Effector CD8-positive, alpha-beta T cell (primary cell): ENCODE data around the gene SQOR.

Source experiments
- DNase-seq: peaks from one replicate; lab custom pipeline; 2025; lab: John Stamatoyannopoulos, UW

The SQOR gene

DNA sequence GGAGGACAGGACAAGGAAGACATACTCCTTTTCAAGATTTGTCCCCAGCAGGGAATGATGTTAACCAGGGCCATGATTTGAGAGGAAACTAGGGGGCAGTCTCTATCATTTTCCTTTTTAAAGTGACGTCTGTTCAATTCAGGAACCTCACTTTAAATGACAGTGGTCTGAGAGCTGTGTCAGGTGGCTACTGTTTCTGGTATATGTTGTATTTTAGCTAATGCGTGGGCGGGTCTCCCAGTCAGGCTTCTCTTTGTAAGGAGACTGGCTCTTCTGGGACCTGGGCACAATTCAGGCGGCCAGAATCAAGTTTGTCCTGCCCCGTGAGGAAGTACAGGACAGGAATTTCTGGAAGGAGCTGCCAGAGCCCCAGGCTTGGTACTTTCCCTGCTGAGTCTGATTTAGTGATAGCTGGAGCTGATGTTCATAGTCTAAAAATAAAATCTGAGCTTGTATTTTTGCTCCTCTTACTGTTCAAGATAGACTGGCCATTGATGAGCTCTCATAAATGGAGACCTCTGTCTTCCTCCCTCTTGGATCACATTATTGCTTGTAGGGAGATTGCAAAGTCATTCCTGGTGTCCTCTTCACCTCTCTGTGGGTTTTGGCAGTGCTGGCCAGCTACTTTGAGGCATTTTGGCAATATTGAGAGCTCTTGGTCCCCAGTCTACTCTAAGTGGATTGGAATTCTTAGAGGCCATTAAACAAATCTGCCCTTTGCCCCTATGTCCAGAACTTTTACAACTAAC is 25.6 kb downstream of the SQOR start:
- no peak for DNase-seq

DNA sequence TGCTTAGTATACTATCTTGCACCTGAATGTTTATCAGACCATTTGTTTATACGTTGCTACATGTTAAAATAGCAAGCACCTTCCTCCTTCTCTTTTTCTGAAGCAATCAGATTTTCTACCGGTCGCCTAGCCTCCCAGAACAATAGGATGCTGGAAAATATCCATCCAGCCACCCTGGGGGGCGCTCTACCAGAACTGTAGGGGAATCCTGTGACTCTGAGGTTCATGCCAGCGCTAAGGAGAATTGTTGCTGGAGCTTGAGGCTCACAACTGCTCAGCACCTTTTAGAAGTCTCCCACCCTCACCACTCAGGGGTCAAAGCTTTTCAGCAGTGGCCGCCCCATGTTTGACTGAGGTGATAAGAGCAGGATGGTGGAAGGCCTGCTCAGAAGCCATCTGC is 27.5 kb downstream of the SQOR start:
- DNase-seq: no peak

DNA sequence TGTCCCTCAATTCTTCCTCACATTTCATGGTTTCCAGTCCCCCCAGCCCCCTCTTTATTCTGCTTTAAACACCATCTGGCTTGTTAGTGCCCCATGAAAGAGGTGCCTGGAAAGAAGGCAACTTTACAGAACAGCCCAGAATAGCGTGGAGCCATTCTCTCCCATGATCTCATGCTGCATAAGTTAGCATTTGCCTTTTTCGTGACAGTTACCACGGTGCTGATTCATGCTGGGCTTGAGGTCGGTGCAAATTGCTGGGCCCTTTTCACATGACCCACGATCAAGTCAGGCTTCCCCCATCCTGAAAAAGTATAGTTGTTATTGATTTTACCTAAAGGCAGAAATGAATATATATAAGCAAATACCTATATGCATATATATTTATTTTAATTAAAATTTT is 29.6 kb downstream of the SQOR start:
- no peak for DNase-seq

DNA sequence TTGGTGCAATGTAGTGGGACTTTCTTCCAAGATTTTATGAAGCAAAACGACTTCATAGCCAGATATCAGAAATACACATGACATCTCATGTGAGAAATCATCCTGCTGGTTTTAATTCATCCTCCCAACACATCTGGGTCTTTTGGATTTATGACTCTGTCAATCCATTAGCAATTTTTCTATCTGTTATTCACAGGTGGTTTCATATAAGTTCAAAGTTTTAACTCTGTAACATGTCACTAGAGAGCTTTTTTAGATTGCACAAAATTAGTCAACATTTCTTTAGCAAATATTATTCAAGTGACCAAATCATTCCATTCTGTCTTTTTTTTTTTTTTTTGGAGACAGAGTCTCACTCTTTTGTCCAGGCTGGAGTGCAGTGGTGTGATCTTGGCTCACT is 30.4 kb downstream of the SQOR start:
- no peak for DNase-seq

DNA sequence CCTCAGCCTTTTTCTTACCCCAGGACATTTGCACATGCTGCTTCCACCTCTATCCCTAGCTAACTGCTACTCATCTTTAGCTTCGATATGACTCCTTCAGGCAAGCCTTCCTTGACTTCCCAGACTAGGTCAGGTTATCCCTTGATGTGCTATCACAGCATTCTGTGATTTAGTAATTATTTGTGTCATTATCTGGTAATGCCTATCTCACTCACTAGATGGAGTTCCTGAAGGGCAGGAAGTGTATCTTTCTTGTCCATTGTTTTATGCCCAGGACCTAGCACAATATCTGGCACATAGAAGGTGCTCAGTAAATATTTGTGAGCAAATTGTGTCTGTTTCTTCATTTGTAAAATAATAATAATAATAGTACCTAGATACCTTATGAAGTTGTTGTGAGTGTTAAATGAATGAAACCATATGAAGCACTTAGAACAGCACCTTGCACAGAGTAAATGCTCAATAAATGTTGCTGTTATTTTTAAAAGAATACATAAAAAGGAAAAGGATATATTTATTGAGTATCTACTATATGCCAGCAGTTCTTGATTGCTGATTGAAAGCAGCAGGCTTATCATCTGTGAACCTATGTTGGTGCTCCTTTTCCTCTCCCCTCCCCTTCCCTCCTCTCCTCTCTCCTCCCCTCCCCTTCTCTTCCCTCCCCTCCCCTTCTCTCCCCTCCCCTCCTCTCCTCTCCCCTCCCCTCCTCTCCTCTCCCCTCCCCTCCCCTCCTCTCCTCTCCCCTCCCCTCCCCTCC is 31.5 kb downstream of the SQOR start:
- DNase-seq: no peak

DNA sequence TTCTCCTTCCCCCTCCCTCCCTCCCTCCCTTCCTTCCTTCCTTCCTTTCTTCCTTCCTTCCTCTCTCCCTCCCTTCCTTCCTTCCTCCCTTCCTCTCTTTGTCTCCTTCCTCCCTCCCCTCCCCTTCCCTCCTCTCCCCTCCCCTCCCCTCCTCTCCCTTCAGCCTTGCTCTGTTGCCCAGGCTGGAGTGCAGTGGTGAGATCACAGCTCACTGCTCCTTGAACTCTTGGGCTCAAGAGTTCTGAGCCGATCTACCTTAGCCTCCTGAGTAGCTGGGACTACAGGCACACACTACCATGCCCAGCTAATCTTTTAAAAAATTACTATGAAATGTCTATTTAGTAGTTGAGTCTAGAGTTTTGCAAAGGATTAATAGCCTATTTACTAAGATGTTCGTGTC is 32.2 kb downstream of the SQOR start:
- no peak for DNase-seq

DNA sequence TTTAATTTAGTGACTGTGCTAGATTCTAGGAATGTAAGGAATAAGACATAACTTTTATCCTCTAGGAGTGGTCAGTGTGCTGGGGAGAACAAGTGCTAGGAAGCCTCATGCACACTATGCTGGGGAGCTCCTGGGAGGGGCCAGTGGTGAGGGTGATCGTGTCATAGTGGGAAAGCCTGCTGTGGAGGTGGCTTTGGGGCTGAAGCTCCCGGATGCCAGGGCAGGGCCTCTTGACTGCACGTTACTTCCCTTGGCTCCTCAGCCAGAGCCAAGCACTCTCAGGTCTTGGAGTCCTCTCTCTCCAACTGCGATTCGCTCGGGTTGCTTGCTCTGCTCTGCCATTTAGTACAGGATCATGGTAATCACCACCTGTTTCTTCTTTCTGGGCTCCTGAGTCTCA is 33.6 kb downstream of the SQOR start:
- no peak for DNase-seq

DNA sequence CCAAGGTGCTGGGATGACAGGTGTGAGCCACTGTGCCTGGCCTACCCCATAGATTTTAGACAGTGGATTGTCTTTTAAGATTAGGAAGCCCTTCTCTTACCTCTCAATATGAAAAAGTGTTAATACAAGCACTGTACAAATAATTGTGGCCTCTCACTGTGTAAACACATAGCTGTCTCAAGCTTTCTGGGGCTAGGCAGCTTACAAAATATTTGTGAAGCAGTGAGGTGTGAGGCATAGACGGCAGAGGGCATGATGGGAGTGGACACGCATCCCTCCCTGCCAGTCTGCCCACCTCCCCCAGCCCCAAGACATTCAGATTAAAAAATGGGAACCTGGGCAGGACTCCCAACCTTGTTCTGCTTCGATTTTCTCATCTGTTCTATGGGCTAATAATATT is 34.6 kb downstream of the SQOR start:
- no peak for DNase-seq

DNA sequence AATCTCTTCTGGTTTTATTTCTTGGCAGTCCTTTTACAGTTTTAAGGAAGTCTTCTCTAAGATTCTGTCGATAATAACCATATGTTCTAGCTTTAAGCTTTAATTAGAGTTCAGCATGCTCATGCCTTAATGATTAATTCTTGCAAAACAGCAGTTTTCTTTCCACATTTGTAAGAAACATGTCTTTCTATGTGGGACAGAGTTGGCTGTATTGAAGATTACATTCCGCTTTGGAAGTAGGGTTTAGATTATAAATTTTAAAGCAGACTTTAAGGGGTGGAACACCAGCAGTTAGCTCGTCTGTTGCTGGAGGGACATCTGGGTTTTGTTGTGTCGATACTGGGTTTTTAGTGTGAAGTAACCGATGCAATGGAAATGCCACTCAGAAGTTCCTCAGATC is 35.3 kb downstream of the SQOR start:
- DNase-seq: no peak

DNA sequence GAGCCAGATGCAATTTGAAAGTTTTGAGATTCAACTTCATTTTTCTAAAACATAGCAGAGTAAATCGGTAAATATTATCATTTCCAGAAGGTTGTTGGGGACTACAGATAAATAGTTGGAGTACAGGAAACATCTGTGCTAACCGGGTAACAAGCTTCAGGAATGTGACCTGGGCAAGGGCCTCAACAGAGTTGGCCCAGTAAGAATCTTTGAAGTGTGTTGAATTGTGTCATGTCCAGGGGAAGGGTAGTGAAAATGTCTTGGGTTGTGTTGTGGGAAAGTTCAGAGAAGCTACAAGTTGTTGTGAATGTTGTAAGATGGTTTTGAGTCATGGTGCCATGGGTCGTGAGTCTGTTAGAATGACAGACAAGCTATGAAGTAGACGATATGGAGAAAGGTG is 35.7 kb downstream of the SQOR start:
- DNase-seq: no peak

DNA sequence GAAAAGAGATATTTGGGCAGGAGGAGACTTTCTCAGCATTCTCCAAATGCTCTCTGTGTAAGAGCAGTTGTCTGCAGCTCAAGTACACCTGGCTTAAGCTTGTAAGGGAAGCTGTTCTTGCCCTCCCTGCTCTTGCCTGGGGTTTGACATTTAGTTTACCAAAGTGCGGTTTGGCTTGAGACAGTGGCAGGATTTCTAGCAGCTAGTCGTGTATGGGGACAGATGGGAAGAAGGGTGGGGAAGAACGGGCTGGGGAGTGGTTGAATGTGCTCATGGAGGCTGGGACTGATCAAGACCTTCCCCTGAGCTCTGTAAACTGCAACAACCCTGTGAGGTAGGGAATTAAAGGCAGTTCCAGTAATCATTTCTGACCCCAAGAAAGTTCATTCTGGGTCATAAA is 39.8 kb downstream of the SQOR start:
- no peak for DNase-seq

DNA sequence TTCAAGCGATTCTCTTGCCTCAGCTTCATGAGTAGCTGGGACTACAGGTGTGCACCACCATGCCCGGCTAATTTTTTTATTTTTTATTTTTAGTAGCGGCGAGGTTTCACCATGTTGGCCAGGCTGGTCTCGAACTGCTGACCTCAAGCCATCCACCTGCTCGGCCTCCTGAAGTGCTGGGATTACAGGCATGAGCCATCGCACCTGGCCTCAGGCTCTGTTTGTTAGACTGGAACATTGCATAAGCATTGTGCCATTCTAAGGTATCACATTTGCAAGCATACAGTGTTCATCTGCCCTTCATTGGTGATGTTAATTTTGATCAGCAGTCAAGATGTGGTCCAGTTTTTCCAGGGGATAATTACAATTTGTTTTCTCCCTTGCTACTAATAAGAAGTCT is 43.0 kb downstream of the SQOR start:
- DNase-seq: no peak

DNA sequence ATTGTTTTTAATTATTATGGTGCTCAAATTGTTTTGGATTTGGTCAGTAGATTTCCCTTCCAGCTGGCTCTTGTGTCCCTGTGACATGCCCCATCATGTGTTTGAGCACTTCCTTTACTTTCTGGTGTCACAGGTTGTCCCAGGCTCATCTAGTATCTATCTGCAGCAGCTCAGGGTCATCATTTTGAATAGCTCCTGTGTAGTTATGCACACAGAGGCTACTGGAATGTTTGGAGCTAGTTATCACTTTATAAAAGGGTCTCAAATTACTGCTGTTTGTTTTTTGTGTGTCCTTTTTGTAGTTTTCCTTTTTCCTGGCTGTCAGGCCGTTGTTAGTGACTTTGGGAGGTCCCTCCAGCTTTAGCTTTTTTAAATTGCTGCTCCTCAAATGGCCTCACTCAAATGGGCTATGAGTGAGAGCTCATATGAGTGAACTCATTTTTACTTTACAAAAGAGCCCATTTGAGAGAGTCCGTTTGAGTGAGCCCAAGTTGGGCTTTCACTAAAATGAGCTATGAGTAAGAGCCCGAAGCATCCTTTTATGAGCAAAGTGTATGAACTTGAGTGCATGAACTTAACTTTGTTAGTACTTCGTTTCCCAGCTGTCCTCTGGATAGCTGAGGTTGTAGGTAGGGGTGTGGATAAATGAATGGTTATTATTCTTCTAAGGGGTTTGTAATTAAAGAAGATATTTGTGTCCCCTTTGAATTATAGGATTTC is 43.8 kb downstream of the SQOR start:
- DNase-seq: no peak

DNA sequence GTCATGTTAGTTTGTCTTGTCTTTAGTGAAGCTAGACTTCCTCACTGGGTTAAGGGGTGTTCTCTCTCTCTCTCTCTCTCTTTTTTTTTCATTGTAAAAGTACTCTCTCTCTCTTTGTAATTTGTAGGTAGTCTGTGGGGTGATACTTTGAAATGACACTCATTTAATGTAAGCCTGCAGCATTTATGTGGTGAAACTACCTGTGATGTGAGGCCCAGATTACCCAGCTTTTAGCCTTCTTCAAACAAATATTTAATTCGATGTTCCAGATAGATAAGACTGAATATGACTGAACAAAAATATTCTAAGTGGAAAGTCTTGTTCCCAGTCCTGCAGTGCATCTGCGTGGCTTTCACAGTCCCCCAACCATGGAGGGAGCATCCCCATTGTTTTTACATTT is 49.7 kb downstream of the SQOR start:
- DNase-seq: no peak

DNA sequence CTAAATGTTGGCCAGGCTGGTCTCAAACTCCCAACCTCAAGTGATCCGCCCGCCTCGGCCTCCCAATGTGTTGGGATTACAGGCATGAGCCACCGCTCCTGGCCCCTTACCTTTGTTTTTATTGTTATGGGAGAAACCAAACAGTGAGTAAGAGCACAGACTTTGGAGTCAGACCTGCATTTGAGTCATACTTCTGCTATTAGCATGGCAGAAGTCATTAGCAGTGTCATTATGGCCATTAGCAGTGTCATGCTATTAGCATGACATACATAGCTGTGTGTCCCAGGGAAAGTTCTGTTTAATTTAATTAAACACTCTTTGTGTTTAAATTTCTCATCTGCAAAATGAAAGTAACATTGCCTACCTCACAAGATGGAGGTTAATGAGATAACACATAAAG is 54.8 kb downstream of the SQOR start:
- no peak for DNase-seq

DNA sequence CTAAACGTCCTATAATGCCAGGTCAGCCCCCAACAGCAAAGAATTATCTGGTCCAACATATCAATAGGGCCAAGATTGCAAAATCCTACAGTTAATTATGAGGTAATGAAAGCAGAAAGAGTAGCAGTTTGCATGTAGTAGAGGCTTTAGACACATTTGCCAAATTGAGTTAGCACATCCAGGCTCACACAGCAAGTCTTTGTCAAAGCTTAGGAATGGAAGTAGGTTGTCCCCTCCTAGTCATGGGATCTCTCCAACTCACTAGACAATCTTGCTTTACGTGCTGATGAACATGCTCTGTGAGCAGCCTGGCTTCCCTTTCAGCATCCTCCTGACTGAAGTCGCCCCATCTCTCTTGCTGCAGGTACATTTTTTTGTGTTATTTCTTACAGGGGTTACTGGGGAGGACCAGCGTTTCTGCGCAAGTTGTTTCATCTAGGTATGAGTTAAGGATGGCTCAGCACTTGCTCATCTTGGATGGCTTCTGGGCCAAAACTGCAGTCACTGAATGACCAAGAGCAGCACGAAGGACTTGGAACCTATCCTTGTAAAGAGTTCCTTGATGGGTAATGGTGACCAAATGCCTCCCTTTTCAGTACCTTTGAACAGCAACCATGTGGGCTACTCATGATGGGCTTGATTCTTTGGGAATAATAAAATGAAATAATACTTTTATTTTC is 55.9 kb downstream of the SQOR start:
- no peak for DNase-seq

DNA sequence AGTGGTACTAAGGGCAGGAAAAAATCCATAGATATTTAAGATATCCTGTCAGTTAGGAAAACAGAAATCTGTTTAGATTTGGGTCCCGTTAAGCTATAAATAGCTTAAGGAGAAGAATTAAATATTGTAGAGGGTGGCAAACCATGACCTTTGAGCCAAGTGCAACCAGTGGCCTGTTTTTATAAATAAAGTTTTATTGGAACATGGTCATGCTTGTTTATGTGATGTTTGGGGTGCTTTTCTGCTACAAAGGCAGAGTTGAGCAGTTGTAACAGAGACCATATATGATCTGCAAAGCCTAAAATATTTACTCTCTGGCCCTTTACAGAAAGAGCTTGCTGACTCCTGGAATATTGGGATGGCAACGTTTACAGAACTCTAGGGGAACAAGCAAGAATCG is 66.3 kb downstream of the SQOR start:
- no peak for DNase-seq

DNA sequence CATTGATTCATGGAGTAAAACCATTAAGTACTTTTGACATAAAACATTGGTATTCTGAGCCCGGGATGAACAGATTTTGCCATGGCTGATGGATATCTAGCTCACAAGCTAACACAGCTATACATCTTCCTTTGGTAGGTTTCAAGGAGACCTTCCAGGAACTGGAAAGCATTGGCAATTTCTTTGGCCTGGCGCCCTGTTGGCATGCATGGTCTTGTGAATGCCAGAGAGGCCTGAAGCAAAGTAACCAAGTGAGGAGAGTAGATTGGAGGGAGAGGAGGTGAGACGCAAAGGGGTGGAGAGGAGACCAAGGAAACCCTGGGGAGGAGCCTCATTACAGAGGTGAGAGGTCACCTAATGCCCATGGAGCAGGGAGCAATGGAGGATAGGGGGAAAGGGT is 67.2 kb downstream of the SQOR start:
- DNase-seq: no peak

DNA sequence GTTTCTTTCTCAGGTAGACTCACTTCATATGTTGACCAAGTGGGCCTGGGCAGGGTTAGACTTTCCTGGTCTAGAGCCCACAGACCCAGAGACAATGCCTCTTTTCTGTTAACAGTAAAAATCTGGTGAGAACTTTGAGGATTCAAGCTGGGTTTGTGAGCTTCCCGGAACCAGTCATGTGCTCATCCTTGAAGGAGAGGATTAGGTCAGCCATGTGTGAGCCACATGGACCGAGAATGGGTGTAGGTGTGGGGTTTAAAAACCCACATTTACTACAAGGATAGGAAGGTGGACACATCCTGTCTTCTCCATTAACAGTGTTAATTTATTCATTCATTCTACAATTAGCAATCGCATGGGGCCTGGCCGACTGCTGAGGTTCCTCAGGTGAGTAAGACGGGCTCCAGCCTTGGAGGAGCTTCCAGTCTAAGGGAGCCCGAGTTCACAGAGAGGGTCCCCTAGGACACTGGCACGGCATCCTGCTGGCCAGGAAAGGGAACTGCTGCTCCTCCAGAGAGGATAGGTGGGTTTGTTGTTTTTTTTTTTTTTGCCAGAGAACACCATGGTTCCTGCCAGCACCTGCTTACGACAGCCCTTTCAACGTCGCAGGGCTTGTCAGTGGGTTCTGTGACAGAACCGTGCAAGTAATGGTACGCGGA is 69.0 kb downstream of the SQOR start:
- DNase-seq: no peak

DNA sequence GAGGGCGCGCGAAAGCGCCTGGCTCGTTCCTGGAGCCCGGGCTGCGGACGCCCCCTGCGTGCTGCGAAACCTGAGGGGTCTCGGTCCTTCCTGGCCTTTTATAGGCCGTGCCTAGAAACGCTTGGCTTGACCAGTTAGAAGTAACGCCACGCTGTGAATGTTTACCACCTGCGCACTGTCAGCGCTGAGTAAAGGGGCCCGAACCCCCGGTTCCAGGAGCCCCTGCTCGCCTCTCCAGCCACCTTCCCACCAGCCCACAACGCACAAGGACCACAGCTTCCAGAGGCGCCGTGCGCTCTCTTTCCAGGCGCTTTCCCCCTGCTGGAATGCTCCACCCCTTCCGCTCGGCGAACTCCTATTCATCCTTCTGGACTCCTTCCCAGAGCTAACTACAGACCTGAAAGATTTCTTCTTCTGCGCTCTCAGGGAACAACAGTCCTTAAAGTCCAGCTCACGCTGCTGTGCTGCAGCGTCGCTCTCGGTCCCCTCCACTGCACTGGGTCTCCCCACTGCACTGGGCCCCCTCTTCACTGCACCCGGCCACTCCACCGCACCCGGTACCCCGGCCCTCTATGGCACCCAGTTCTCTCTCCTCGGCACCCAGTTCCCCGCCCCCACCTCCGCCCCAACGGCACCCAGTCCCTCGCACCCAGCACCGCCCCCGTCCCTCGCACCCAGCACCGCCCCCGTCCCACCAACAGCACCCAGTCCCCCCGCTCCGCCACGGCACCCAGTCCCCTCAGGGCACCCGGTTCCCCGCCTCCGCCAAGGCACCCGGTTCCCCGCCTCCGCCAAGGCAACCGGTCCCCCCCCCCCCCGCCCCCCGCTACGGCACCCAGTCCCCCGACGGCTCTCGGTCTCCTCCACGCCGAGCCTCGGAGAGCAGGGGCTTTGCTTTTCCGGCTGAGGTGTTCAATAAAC is 69.8 kb downstream of the SQOR start:
- DNase-seq: no peak
